IMR-90 (cell line): Measurements from ENCODE around the gene GPR15. TPM values are rescaled to one million over a fixed set of nuclear protein-coding genes. Genes with fewer than 3 reads are reported as not detected.

Experiments
- ATAC-seq: fragments of 200-7000 bp; cut with Tn5 transposase; 2 replicates; pipeline ENCODE4 v1.9.1; 2020; ENCODE audit warnings: low read depth, mild to moderate bottlenecking, moderate library complexity
- BruUV-seq: library from RNA; stranded (reverse); fragments of 400-500 nt; replicated peaks from 2 replicates; lab custom pipeline; 2021; lab: Mats Ljungman, UMichigan
- CTCF ChIA-PET: fragments of 300-600 bp; formaldehyde crosslinking; extraction: SDS; loops from one replicate; lab custom pipeline; 2021; ENCODE audit warnings: antibody characterized with exemption; lab: Yijun Ruan, JAX
- POLR2A ChIA-PET: fragments of 300-600 bp; sonication (Branson Sonifier 250); formaldehyde crosslinking; loops from one replicate; lab custom pipeline; 2022; ENCODE audit warnings: antibody characterized with exemption; ENCODE audit not compliant: unreplicated experiment; lab: Charles Lee
- DNase-seq: peaks from one replicate; pipeline ENCODE4 v3.0.0; 2013
- H2AFZ ChIP-seq: replicated peaks from 2 replicates; pipeline ENCODE3; 2013; ENCODE audit warnings: low read length, mild to moderate bottlenecking; ENCODE audit not compliant: poor library complexity
- H2AK5ac ChIP-seq: 2 replicates; pipeline ENCODE4 v1.6.1; 2013; ENCODE audit warnings: low read depth, low read length, inconsistent platforms
- H2AK9ac ChIP-seq: replicated peaks from 2 replicates; pipeline ENCODE3; 2013; ENCODE audit warnings: mild to moderate bottlenecking, low read depth, low read length, moderate library complexity; ENCODE audit not compliant: poor library complexity
- H2BK120ac ChIP-seq: 2 replicates; pipeline ENCODE4 v1.6.1; 2013; ENCODE audit warnings: low read depth, low read length, inconsistent platforms
- H2BK15ac ChIP-seq: 3 replicates; pipeline ENCODE4 v1.6.1; 2013; ENCODE audit warnings: low read depth, low read length, inconsistent platforms
- H2BK20ac ChIP-seq: 2 replicates; pipeline ENCODE4 v1.6.1; 2013; ENCODE audit warnings: low read depth, mild to moderate bottlenecking, inconsistent platforms, low read length, moderate library complexity
- H2BK5ac ChIP-seq: 2 replicates; pipeline ENCODE4 v1.6.1; 2013; ENCODE audit warnings: mild to moderate bottlenecking, low read depth, low read length, inconsistent platforms; ENCODE audit not compliant: poor library complexity, severe bottlenecking
- H3K14ac ChIP-seq: replicated peaks from 2 replicates; pipeline ENCODE4 v1.6.1; 2013; ENCODE audit warnings: low read depth, low read length, inconsistent platforms
- H3K18ac ChIP-seq: 2 replicates; pipeline ENCODE4 v1.6.1; 2013; ENCODE audit warnings: low read depth, low read length, control low read depth
- H3K23ac ChIP-seq: 2 replicates; pipeline ENCODE4 v1.6.1; 2013; ENCODE audit warnings: low read depth, low read length, inconsistent platforms
- H3K27ac ChIP-seq: 2 replicates; pipeline ENCODE4 v1.5.1; 2013; ENCODE audit warnings: mild to moderate bottlenecking, control low read depth, low read length; ENCODE audit not compliant: insufficient read depth
- H3K27me3 ChIP-seq: 2 replicates; pipeline ENCODE4 v1.6.1; 2013; ENCODE audit warnings: low read length; ENCODE audit not compliant: control insufficient read depth, insufficient read depth
- H3K36me3 ChIP-seq: 2 replicates; pipeline ENCODE4 v1.6.1; 2013; ENCODE audit warnings: low read length, mixed read lengths; ENCODE audit not compliant: control insufficient read depth, insufficient read depth
- H3K4ac ChIP-seq: 2 replicates; pipeline ENCODE4 v1.6.1; 2013; ENCODE audit warnings: low read depth, low read length, inconsistent platforms
- H3K4me1 ChIP-seq: 2 replicates; pipeline ENCODE4 v1.6.1; 2013; ENCODE audit warnings: low read length, mixed read lengths; ENCODE audit not compliant: control insufficient read depth, insufficient read depth
- H3K4me2 ChIP-seq: 2 replicates; pipeline ENCODE4 v1.6.1; 2013; ENCODE audit warnings: low read depth, mild to moderate bottlenecking, control low read depth, low read length, moderate library complexity
- H3K4me3 ChIP-seq: 2 replicates; pipeline ENCODE4 v1.5.1; 2013; ENCODE audit warnings: low read depth, mild to moderate bottlenecking, control low read depth, low read length, moderate library complexity; ENCODE audit not compliant: insufficient read depth
- H3K56ac ChIP-seq: 2 replicates; pipeline ENCODE4 v1.6.1; 2013; ENCODE audit warnings: low read length, inconsistent platforms; ENCODE audit not compliant: insufficient read depth; ENCODE audit errors: extremely low read depth
- H3K79me1 ChIP-seq, 2 experiments: 2 replicates each; pipeline ENCODE4 v1.6.1; 2013; ENCODE audit warnings: low read length in 2 of 2, inconsistent platforms in 1 of 2, low read depth in 1 of 2
- H3K9ac ChIP-seq: 2 replicates; pipeline ENCODE4 v1.6.1; 2013; ENCODE audit warnings: low read depth, low read length, control low read depth
- H3K9me1 ChIP-seq: 2 replicates; pipeline ENCODE4 v1.6.1; 2013; ENCODE audit warnings: low read length, inconsistent platforms; ENCODE audit not compliant: insufficient read depth
- H3K9me3 ChIP-seq: 2 replicates; pipeline ENCODE4 v1.6.1; 2013; ENCODE audit warnings: low read length; ENCODE audit not compliant: control insufficient read depth, insufficient read depth
- H4K20me1 ChIP-seq: 2 replicates; pipeline ENCODE4 v1.6.1; 2013; ENCODE audit warnings: low read length, inconsistent platforms; ENCODE audit not compliant: insufficient read depth
- H4K5ac ChIP-seq: 2 replicates; pipeline ENCODE4 v1.6.1; 2013; ENCODE audit warnings: mild to moderate bottlenecking, low read depth, low read length, control low read depth
- H4K8ac ChIP-seq, 2 experiments: 2 replicates each; pipeline ENCODE4 v1.6.1; 2013; ENCODE audit warnings: low read depth in 2 of 2, low read length in 2 of 2, control low read depth in 1 of 2, inconsistent platforms in 1 of 2
- H4K91ac ChIP-seq: 2 replicates; pipeline ENCODE4 v1.6.1; 2013; ENCODE audit warnings: low read depth, low read length, inconsistent platforms; ENCODE audit not compliant: insufficient read depth
- BHLHE40 ChIP-seq: fragments of 150-350 bp; IDR thresholded peaks from 2 replicates; pipeline ENCODE4 v1.6.1; 2016; ENCODE audit warnings: mild to moderate bottlenecking, low read depth, low read length
- CEBPB ChIP-seq: IDR thresholded peaks from 2 replicates; pipeline ENCODE4 v1.6.1; 2012; ENCODE audit warnings: low read depth, low read length, improper control_type of control experiment
- CHD1 ChIP-seq: IDR thresholded peaks from 2 replicates; pipeline ENCODE4 v1.6.1; 2012; ENCODE audit warnings: low read depth, low read length, improper control_type of control experiment
- CTCF ChIP-seq: conservative IDR thresholded peaks from 2 replicates; pipeline ENCODE4 v1.5.1; 2012; ENCODE audit warnings: mild to moderate bottlenecking, low read depth, low read length, improper control_type of control experiment
- MAFK ChIP-seq: IDR thresholded peaks from 2 replicates; pipeline ENCODE4 v1.6.1; 2012; ENCODE audit warnings: low read depth, low read length, improper control_type of control experiment
- MAZ ChIP-seq: IDR thresholded peaks from 2 replicates; pipeline ENCODE4 v1.6.1; 2012; ENCODE audit warnings: low read depth, mild to moderate bottlenecking, low read length, improper control_type of control experiment, moderate library complexity, borderline replicate concordance
- NFE2L2 ChIP-seq: fragments of 150-350 bp; IDR thresholded peaks from 2 replicates; pipeline ENCODE4 v1.6.1; 2016; ENCODE audit warnings: low read depth, mild to moderate bottlenecking, low read length
- RAD21 ChIP-seq: IDR thresholded peaks from 2 replicates; pipeline ENCODE4 v1.6.1; 2012; ENCODE audit warnings: low read length, improper control_type of control experiment
- SMC3 ChIP-seq: fragments of 150-350 bp; IDR thresholded peaks from 2 replicates; pipeline ENCODE4 v1.6.1; 2016; ENCODE audit warnings: low read depth, mild to moderate bottlenecking, antibody characterized with exemption, low read length, moderate library complexity
- USF2 ChIP-seq: fragments of 150-350 bp; IDR thresholded peaks from 2 replicates; pipeline ENCODE4 v1.6.1; 2017; ENCODE audit warnings: mild to moderate bottlenecking, antibody characterized with exemption, low read length, low read depth
- WGBS, 2 experiments: methylation state at CpG; one replicate each; pipeline versions ENCODE4 v1.1.5 to v1.1.7; 2013; ENCODE audit warnings: missing lambda C conversion rate in 2 of 2; ENCODE audit not compliant: insufficient read length in 1 of 2; ENCODE audit errors: extremely low coverage in 2 of 2; 5-methylcytosine and 5-hydroxymethylcytosine counted together
- dilution Hi-C: fragments of 300-500 bp; cut with HindIII; formaldehyde crosslinking; loops from one replicate; pipeline ENCODE4 v1.14.3; 2018; ENCODE audit warnings: low sequenced_read_pairs; ENCODE audit not compliant: unreplicated experiment
- in situ Hi-C: fragments of 300-500 bp; cut with MboI; formaldehyde crosslinking; loops from 3 replicates; pipeline ENCODE4 v1.14.3; 2019; ENCODE audit warnings: low sequenced_read_pairs, inconsistent platforms, mixed read lengths
- intact Hi-C: fragments of 100-400 bp; cut with micrococcal nuclease; formaldehyde crosslinking; loops from 2 replicates; pipeline ENCODE4 v1.10.0; 2022
- polyA plus RNA-seq, 3 experiments: library from polyadenylated mRNA; depleted of rRNA; stranded (reverse); fragments of >200 nt; gene quantifications; 2 replicates each; pipeline ENCODE4 v1.2.3, GENCODE V29; 2012; ENCODE audit warnings: low replicate concordance in 1 of 3
- total RNA-seq: library from RNA; depleted of rRNA; stranded (reverse); fragments of >200 nt; gene quantifications from 2 replicates; pipeline ENCODE4 v1.2.3, GENCODE V29; 2012

GPR15 gene
- total and polyA plus RNA-seq, 2 of the 4 experiments (the other 2 are of a cell fraction): not detected

DNA sequence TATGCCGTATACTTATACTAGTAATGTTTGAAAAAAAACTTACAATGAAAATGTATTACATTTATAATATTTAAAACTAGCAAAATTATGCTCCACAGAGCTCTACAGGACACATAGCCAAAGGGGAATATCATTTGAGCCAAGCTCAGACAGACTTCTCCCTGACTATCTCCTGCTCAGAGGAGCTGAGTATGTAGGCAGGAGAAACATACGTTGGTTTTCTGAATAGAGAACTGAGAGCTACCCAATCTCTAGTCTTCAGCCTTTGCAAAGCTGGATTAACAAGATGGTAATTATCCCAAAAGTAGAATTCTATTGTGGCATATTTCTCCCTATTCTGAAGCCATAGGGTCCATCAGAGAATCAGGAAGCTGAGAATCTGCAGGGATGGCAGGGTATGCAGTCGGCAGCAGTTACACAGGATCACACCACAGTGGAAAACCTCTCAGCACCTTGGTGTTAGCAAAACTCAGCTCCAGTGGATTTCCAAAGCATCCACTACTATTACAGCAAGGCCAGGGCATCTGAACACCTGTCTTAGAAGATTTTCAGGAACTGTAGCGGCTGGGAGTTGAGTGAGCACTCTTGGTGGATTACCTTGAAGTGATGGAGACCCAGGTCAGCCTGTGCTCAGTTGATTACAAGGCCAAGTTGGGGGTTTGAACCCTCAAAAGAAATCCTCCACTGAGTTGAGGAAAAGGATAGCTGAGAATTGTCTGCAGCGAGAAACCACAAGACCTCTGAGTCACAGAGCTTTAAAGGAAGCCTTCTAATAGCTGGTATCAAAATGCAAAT lies 30.1 kb downstream of the GPR15 start:
- BruUV-seq: no TSS peak
- intact Hi-C loops: no loop called here
- Histone ChIP-seq H4K20me1 (no peaks in the 10 kb centered on the region), H3K4me2 (no peak overlapping the region), H2AK5ac (no peak overlapping the region), H2BK120ac (no peak overlapping the region), H2BK5ac (no peak overlapping the region), H3K9me3 (no peaks in the 10 kb centered on the region), H3K14ac (no peak overlapping the region), H3K4ac (no peak overlapping the region), H2BK15ac (no peak overlapping the region), H3K27ac (no peak overlapping the region), H3K4me1 (no peaks in the 10 kb centered on the region; the same call in 1 of the 2 replicates), H3K23ac (no peak overlapping the region), H3K18ac (no peak overlapping the region), H2AFZ (no peak overlapping the region), H3K36me3 (no peaks in the 10 kb centered on the region), H3K79me1 (no peaks in the 10 kb centered on the region), H3K4me3 (no peak overlapping the region), H2AK9ac (no peak overlapping the region), H4K91ac (no peak overlapping the region), H2BK20ac (0 out of 2 replicates have a peak overlapping the region, but pooled peaks have one; percentile 29), H3K9ac (no peak overlapping the region), H4K8ac (no peak overlapping the region), H3K56ac (no peak overlapping the region), H3K9me1 (no peaks in the 10 kb centered on the region), H3K27me3 (peaks cover under 1% of the 10 kb centered on the region), H4K5ac (no peak overlapping the region)
- peak; percentile 12 for DNase-seq
- dilution Hi-C loops: no loop called here
- ATAC-seq: no peak
- in situ Hi-C loops: loop anchor here (25.0 kb wide), 1 partner anchor 225 kb away; no protein-coding TSS in a partner anchor
- POLR2A ChIA-PET: no interaction called here
- CTCF ChIA-PET: no interaction called here
- WGBS, 2 experiments: 80% methylated on average over 1 of the region's 5 CpGs; no CpG with 5 or more reads in 1 of the 2 experiments
- no peak for TF ChIP-seq USF2
- TF ChIP-seq CHD1: no peak
- no peak for TF ChIP-seq BHLHE40
- TF ChIP-seq SMC3: no peak
- TF ChIP-seq NFE2L2: no peak
- TF ChIP-seq MAZ: no peak
- TF ChIP-seq MAFK: no peak
- no peak for TF ChIP-seq RAD21
- TF ChIP-seq CEBPB: no peak
- no peak for TF ChIP-seq CTCF
